GM21390 (cell line): ENCODE results near the gene SULT2B1.

Source experiments
- ATAC-seq: cut with Tn5 transposase; IDR thresholded peaks from one replicate; pipeline ENCODE4 v1.9.1; 2021; ENCODE audit not compliant: unreplicated experiment

Gene SULT2B1

DNA sequence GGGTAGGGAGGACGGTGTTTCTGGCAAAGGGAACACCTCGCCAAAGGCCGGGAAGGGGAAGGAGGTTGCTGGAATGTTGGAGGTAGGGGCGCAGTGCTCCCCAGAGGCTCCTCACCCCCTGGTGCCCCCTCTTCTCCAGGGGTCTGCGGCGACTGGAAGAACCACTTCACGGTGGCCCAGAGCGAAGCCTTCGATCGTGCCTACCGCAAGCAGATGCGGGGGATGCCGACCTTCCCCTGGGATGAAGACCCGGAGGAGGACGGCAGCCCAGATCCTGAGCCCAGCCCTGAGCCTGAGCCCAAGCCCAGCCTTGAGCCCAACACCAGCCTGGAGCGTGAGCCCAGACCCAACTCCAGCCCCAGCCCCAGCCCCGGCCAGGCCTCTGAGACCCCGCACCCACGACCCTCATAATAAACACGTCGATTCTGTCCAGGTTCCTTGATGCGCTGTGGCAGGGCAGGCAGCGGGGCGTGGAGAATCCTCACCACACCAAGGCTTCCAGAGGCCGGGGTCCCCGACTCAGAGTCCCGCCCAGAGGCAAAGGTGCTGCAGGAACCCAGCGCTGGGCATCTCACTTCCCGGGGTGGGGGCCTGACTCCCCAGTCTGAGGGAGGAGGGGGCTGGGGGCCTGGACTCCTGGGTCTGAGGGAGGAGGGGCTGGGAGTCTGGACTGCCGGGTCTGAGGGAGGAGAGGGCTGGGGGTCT lies 47.2 kb downstream of the SULT2B1 start:
- ATAC-seq = no peak

DNA sequence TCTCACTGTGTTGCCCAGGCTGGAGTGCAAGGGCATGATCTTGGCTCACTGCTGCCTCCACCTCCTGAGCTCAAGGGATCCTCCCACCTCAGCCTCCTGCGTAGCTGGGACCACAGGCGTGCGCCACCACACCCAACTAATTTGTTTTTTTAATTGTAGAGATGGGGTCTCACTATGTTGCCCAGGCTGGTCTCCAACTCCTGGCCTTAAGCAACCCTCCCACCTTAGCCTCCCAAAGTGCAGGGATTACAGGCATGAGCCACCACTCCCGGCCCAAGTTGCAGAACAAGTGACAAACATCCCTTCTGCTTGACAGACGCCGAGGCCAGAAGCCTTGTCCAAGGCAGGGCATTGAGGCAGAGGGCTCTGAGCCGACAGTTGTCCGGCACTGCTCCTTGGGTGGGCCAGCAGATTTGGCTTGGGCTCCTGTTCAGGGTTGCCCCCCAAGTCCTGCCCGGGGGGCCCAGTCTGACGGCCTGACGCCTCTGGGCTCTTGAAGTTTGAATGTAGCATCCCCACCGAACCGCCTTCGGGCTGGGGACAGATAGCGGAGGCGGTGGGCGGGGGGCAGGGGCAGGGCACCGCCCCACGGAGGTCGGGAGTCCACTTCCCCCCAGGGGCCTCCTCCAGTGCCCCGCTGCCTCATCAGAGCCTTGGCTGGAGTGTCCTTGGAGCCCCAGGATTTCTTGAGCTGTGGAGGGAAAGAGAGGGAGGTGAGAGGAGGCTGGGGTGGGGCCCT lies 48.9 kb downstream of the SULT2B1 start:
- no peak for ATAC-seq

DNA sequence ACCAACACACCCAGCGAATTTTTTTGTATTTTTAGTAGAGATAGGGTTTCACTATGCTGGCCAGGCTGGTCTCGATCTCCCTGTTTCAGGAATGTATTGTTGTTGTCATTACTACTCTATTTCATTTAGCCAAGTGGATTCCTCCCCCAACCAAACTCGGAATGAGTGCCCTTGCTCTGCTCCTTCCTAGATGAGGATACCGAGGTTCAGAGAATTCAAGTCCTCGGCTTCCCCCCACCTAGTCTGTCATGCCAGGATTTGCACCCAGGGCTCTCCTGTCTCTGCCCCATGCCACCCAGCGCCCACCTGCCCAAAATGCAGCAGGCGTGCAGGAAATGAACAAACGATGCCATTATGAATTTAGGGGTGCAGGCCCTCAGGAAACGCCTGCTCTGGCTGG lies 51.0 kb downstream of the SULT2B1 start:
- no peak for ATAC-seq

DNA sequence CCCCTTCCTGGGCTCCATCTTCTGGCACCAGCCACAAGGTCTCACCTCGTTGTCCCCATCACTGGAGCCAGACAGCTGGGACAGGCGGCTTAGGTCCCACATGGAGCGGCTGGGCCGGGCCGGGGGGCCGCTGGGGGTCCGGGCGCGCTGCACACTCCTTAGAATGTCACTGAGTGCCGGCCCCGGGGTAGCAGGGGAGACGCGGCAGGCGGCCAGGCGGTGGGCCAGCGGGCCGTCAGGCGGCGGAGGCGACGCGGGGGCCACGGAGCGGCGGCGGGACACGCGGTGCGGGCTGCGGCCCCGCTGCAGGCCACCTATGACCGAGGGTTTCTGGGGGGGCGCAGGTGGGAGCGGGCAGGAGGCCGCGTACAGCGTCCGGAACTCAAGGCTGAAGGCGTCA lies 51.5 kb downstream of the SULT2B1 start:
- ATAC-seq = no peak

DNA sequence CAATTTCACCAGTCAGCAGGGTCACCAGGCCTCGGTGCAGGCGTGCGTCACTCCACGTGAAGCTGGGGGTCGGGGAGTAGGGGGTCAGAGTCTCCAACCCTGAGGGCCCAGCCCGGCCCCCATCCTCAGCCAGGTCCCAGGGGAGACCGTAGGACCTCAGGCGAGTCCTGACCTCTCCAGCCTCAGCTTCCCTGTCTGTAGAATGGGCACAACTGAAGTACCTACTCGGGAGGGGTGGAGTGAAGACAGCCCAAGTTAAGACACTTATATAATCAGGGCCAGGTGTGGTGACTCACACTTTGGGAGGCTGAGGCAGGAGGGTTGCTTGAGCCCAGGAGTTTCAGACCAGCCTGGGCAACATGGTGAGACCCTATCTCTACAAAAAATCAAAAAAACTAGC lies 51.9 kb downstream of the SULT2B1 start:
- ATAC-seq = no peak

DNA sequence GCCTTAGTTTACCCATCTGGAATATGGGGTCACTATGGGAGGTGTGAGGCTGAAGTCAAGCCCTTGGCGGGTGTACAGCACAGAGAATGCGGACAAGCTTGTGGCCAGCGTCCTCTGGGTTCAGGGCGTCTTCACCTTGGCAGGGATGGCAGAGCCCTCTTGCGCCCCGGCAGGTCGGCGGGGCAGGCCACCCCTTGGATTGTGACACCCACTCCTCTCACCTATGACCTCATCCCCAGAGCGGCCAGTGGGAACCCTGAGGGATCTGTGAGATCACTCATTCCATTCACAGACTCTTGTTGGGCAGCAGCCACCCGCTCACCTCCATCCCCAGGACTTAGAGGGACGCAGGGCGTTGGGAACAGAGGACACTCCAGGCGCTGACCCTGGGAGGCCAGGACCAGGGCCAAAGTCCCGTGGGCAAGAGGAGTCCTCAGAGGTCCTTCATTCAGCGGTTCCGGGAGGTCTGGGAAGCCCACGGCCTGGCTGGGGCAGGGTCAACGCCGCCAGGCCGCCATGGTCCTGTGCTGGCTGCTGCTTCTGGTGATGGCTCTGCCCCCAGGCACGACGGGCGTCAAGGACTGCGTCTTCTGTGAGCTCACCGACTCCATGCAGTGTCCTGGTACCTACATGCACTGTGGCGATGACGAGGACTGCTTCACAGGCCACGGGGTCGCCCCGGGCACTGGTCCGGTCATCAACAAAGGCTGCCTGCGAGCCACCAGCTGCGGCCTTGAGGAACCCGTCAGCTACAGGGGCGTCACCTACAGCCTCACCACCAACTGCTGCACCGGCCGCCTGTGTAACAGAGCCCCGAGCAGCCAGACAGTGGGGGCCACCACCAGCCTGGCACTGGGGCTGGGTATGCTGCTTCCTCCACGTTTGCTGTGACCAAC lies 54.7 kb downstream of the SULT2B1 start, which contains the start of gene SPACA4:
Gene SPACA4 (plus strand): TSS at position 280 of the 896 bp plus-strand sequence. CDS start 237 bp downstream, at position 517.
- ATAC-seq = no peak

DNA sequence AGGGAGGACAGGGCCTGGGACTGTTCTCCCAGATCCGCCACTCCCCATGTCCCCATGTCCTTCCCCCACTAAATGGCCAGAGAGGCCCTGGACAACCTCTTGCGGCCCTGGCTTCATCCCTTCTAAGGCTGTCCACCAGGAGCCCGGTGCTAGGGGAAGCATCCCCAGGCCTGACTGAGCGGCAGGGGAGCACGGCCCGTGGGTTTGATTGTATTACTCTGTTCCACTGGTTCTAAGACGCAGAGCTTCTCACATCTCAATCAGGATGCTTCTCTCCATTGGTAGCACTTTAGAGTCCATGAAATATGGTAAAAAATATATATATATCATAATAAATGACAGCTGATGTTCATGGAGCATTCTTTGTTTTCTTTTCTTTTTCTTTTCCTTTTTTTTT lies 55.4 kb downstream of the SULT2B1 start:
- no peak for ATAC-seq

DNA sequence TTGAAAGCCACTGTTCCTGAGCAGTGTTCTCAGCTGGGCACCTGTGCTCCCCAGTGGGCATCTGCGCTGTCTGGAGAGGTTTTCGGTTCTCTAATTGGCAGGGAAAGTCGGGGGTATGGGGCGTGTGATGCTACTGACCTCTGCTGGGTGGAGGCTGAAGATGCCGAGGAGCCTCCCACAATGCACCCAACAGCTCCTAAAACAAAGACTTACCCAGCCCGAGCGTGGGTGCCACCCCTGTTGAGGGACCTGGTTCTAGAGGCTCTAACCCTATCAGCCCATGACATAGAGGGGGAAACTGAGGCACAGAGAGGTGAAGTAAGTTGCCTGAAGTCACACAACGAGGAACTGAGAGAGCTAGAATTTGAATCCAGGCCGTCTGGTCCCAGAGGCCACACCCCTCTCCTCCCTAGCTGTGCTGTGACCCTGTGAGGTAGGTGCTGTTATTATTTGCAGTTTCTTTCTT lies 56.9 kb downstream of the SULT2B1 start:
- ATAC-seq = no peak

DNA sequence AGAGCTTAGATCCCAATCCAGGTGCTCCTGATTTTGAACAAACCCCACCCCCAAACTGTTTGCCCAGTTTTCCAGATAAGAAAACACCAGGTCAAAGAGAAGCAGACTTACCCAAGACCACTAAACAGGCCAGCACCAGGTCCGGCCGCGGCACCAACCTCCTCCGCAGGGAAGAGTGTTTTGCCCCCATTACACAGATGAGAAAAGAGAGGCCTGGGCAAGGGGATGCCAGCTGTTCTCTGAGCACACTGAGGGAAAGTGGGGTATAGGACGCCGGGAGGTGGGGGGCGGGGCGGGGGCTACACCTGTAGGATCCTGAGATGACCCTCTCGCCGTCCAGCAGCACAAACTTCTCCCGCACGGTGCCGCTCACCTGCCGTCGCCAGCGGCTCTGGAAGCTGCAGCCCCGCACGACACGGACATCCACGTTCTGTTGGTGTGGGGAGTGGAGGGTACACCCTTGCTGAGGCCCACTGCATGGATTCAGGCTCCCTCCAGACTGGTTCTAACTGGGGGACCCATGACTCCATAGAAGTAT lies 57.7 kb downstream of the SULT2B1 start:
- no peak for ATAC-seq

DNA sequence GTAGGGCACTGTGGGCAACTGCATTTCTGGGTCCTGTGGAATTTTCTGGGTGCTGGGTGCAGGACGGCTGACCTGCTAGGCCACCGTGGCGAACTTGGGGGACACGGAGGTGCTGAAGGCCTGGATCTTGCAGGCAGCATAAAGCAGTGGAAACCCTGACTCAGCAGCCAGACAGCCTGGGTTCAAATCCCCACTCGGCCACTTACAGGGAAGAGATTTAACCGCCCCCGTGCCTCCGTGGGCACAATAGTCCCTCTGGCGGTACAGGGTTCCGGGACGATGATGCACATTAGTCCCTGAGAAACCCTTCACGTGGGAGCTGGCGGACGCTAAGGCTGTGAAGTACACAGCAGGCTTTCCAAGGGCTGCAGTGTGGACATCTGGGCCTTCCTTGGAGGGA lies 59.9 kb downstream of the SULT2B1 start:
- no peak for ATAC-seq

DNA sequence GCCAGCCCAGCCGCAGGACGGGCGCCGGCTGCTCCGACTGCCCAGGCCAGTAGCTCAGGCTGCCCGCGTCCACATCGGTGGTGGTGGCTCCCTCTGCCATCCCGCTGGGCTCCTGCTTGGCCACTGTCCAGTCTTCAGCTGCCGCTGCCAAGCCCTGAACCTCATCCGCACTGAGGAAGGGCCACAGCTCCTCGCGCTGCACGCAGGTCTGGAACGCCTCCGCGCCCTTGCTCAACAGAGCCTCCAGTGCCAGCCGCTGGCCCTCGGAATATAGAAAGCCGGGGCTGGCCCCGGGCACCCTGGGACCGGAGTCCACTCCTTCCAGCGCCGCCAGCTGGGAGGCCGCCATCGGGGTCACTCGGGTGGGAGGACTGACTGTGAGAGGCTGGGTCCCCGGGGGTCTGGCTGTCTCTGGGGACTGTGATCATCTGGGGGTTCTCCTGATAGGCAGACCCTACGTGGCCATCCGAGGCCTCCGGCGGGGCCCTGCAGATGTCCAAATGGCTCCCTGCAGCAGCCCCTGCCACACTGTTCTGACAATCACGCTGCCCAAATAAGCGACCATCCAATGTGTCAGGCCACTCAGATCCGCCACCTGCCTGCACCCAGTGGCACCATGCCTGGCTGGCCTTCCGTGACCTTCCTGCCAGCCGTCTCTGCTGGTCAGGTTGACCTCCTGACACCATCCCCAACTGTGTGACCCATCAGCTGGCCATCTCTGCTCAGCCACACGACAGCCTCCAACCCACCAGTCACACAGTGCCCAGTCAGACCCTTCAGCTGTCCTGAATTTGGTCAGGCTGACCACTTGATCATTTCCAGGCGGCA lies 61.3 kb downstream of the SULT2B1 start:
- no peak for ATAC-seq

DNA sequence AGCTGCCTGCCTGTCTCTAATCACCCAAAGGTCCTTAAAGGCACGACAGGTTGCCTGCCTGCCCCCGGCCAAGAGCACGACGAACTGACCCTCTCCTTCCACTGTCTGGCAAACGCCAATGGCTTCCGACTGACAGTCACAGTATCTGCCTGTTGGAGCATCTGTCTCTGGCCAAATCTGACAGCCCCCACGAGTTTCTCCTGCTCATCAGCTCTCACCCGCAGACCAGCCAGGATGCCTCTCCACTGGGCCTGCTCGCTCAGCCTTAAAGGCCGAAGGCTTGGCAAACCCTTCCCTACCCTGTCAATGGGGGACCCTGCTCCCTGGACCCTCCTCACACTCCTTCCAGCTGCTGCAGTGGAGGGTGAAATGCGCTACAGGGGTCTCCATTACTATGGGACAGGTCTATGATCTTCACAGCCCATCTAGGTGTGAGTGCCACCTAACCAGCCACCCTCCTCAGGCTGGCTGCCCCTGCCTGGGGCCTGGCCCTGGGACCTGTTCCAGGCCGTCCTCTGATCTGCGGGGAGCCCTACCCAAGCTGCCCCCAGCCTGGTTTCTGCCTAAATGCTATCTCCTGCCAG lies 62.0 kb downstream of the SULT2B1 start:
- no peak for ATAC-seq

DNA sequence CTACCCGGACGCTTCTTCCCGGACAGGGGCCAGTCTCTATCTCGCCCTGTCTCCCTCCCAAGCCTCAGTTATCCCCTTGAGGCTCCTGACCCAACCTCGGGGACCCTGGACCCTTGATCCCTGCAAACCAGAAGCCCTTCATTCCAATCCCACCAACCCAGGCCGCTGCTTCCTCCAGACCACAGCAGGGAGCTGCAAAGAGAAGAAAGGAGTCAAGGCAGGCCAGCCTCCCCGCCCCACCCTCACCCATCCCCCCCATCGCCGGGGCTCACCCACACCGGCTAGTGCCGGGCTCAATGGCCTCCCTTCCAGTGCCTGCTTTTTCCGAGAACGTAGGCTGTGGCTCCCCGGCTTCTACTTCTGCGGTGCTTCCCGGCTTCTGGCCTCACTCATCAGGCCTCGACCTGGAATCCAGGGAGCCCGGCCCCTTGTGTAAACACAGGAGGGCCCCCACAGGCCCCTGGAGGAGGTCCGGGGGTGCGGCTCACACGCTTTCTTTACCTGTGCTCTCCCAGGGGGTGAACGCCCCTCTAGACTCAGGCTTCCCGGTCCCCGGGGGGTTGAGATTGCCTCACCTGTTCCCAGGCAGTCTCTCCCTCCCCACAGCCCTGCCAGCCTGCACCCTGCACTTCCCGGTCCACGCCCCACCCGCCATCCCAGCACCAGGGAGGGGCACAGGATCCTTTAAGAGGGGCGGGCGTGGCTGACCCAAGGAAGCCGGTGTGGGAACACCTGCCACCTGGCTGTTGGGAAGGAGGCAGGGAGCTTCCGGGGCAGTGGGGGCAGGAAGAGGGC lies 62.7 kb downstream of the SULT2B1 start, which contains the start of gene FAM83E:
Gene FAM83E (minus strand): TSS at position 641 of the 795 bp plus-strand sequence. CDS start 1,704 bp downstream, outside the sequence.
- ATAC-seq = no peak

DNA sequence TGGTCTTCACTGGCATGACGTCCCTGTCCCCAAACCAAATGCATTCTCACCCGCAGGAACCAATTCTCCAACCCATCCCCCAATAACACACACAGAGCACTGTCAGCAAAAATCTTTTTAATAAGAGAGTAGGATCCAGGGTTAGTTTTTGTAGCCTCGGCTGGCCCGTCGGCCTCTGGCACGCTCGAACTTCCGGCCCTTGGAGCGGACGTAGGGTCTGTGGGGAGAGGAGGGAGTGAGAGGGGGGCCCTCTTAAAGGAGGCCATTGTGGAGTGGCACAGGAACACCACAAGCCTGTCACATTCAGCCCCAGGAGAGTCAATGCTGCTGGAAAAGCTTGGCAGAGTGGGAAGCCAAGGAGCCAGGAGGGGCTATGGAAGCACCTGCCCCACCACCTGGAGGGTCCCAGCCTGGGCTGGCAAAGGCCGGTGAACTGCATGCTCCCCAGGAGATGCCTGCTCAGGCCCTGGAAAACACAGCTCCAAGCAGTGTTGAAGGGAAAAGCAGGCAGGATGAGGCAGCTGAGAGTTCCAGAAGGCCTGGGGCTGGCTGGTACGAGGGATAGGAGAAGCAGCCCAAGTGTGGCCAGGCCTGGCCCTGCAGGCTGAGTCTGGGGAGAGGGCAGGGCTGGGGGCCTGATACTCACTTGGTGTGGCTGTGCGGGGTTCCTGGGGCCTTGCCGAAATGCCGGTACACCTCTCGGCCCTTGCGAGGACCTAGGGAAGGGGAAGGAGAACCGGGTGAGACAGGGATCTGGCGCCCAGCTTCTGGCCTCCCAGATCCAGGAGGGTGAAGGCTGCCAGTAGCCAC lies 63.5 kb downstream of the SULT2B1 start:
- ATAC-seq = no peak

DNA sequence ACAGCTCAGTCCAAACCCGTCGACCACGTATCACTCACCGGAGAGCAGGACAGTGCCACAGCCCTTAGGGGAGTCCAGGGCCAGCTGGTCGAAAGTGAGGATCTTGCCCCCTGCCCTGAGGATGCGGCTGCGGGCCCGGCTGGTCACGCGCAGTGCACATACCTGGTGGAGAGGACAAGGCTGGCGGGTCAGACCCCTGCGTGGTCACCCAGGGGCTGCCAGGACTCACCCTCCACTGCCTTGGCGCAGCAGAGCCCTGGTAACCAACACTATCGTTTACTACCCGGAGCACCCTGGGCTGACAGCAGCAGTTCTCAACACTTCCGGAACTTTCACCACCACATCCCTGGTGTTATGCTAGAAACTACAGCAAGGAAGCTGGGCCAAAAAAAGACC lies 64.1 kb downstream of the SULT2B1 start:
- ATAC-seq = no peak

DNA sequence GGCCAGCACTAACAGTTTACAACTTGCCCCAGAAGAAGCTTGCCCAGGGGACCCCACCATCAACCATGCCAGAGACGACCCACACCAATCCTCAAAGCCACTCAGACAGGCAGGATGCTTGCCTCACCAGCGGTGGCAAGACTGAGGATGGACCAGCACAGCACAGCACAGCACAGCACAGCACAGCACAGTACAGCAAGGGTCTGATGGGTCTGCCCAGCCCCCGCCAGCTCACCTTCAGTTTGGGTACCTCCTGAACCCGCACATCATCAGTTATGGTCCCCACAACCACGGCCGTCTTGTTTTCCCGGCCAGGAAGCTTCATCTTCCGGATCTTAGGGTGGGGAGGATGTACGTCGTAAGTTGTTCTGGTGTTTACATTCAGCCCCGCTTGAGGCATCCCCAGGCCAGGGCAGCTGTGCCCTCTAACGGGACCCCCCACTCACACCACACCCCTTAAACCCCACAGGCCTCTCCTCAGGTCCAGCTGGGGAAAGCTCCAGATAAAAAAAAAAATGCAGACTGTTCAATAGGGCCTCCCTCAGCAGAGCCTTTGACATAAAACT lies 64.6 kb downstream of the SULT2B1 start:
- no peak for ATAC-seq

DNA sequence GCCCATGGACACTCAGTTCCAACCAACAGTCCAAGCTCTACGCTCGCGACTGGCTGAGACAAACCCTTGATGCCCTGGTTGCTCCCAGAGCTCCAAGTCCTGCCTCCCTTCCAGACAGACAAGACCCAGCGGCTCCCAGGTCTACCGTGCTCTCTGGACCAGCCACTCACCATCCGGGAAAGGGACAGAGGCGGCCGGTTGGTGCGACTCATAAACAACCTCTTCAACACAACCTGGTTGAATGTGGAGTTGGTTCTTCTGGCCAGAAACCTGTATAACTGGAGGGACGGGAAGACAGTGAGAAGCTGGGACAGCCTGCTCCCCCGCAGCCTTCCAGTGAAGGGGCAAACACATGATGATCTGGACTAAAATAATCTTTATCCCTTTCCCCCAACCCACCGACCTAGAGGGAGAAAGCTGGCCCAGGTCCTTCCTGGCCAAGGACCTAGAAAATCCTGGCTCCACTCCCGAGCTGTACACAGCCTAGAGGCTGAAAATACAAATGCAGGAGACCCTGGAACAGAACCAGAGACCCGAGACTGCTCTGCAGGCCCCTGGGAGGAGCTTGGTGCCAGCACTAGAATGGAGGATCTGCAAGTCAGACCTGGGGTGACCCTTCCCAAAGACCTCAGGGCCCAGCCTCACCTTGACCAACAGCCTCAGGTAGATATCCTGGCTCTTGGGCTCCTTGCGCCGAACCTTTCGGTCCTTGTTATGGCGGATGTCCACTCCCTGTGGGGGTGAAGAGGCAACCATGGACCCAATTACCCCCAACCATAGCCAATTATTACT lies 65.4 kb downstream of the SULT2B1 start:
- no peak for ATAC-seq
